GM12865 (cell line): ENCODE data around the gene ARHGEF28.

Experiments
- DNase-seq: peaks from one replicate; pipeline ENCODE4 v3.0.0; 2010; ENCODE audit warnings: low read depth
- H3K4me3 ChIP-seq: 2 replicates; pipeline ENCODE4 v1.5.1; 2011; ENCODE audit warnings: mild to moderate bottlenecking, low read depth, low read length, control low read depth
- CTCF ChIP-seq: IDR thresholded peaks from 2 replicates; pipeline ENCODE4 v1.5.1; 2011; ENCODE audit warnings: low read length, control low read depth, low read depth, inconsistent platforms; ENCODE audit not compliant: insufficient read depth; ENCODE audit errors: missing control alignments

The ARHGEF28 gene

GRCh38 chr5:73702534-73702933, 76.5 kb downstream of the ARHGEF28 start:
- H3K4me3 ChIP-seq: no peak overlapping the region
- TF ChIP-seq CTCF: no peak
- DNase-seq: no peak

GRCh38 chr5:73702951-73703350, 77.0 kb downstream of the ARHGEF28 start:
- TF ChIP-seq CTCF: no peak
- no peak overlapping the region for H3K4me3 ChIP-seq
- DNase-seq: no peak

GRCh38 chr5:73705364-73705763, 79.4 kb downstream of the ARHGEF28 start:
- no peak for TF ChIP-seq CTCF
- DNase-seq: no peak
- no peak overlapping the region for H3K4me3 ChIP-seq

GRCh38 chr5:73706963-73707362, 81.0 kb downstream of the ARHGEF28 start:
- no peak for TF ChIP-seq CTCF
- no peak for DNase-seq
- no peak overlapping the region for H3K4me3 ChIP-seq

GRCh38 chr5:73709536-73710129, 83.6 kb downstream of the ARHGEF28 start:
- no peak overlapping the region for H3K4me3 ChIP-seq
- DNase-seq: no peak
- no peak for TF ChIP-seq CTCF

GRCh38 chr5:73716284-73716808, 90.3 kb downstream of the ARHGEF28 start:
- DNase-seq: peak; percentile 32
- TF ChIP-seq CTCF: no peak
- H3K4me3 ChIP-seq: no peak overlapping the region

- DNase-seq: no peak
- H3K4me3 ChIP-seq: no peak overlapping the region
These were observed 92.8 kb downstream of the ARHGEF28 start for GRCh38 chr5:73718762-73719161.

More at GRCh38 chr5:73718762-73719161, 92.8 kb downstream of the ARHGEF28 start:
- TF ChIP-seq CTCF: no peak
